Neuron (in vitro differentiated cells): Measurements from ENCODE around the gene LPCAT1.

Source experiments
- H2AFZ ChIP-seq: one replicate; pipeline ENCODE4 v1.6.1; 2013; ENCODE audit warnings: low read depth, mild to moderate bottlenecking, inconsistent platforms, low read length, moderate library complexity
- H3K27me3 ChIP-seq: one replicate; pipeline ENCODE4 v1.6.1; 2013; ENCODE audit warnings: low read length; ENCODE audit not compliant: insufficient read depth
- H3K36me3 ChIP-seq: one replicate; pipeline ENCODE4 v1.6.1; 2013; ENCODE audit warnings: low read length; ENCODE audit not compliant: insufficient read depth
- H3K4me1 ChIP-seq: one replicate; pipeline ENCODE4 v1.6.1; 2013; ENCODE audit warnings: low read length; ENCODE audit not compliant: insufficient read depth
- H3K4me3 ChIP-seq: 2 replicates; pipeline ENCODE4 v1.5.1; 2013; ENCODE audit warnings: mild to moderate bottlenecking, low read length, moderate library complexity
- H3K9me3 ChIP-seq: one replicate; pipeline ENCODE4 v1.6.1; 2013; ENCODE audit warnings: low read length

Gene LPCAT1

DNA sequence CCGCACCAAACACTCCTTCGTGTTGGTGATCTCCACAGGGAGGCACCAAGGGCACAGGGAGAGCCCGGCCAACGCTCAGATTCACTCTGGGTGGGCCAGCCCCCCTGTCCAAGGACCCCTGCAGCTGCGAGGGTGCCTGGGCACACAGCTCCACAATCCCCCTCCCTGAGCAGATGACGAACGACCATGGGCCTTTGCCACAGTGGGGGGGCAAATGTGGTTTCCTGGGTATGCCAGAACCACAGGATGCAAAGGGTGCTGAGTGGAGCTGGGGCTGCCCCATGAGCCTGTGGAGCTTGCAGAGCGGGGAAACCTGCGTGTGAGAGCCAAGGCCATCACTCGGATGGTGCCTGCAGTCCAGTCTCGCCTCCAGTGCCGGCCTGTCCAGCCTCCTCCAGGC lies 31.0 kb downstream of the LPCAT1 start:
- Histone ChIP-seq H3K4me1 (no peaks in the 10 kb centered on the region), H3K4me3 (no peak overlapping the region), H3K36me3 (peaks cover 46% of the 10 kb centered on the region), H3K9me3 (no peaks in the 10 kb centered on the region), H2AFZ (no peak overlapping the region), H3K27me3 (no peaks in the 10 kb centered on the region)

GRCh38 chr5:1490376-1490775 lies 33.4 kb downstream of the LPCAT1 start:
- Histone ChIP-seq H3K4me3 (no peak overlapping the region), H3K4me1 (no peaks in the 10 kb centered on the region), H2AFZ (no peak overlapping the region), H3K27me3 (no peaks in the 10 kb centered on the region), H3K36me3 (peaks cover 65% of the 10 kb centered on the region), H3K9me3 (no peaks in the 10 kb centered on the region)

- H3K27me3 ChIP-seq: no peaks in the 10 kb centered on the region
- H3K4me3 ChIP-seq: no peak overlapping the region
- H3K36me3 ChIP-seq: peaks cover 64% of the 10 kb centered on the region
- H3K4me1 ChIP-seq: no peaks in the 10 kb centered on the region
- no peak overlapping the region for H2AFZ ChIP-seq
- no peaks in the 10 kb centered on the region for H3K9me3 ChIP-seq
Measured at GRCh38 chr5:1489754-1490153, 34.0 kb downstream of the LPCAT1 start.

DNA sequence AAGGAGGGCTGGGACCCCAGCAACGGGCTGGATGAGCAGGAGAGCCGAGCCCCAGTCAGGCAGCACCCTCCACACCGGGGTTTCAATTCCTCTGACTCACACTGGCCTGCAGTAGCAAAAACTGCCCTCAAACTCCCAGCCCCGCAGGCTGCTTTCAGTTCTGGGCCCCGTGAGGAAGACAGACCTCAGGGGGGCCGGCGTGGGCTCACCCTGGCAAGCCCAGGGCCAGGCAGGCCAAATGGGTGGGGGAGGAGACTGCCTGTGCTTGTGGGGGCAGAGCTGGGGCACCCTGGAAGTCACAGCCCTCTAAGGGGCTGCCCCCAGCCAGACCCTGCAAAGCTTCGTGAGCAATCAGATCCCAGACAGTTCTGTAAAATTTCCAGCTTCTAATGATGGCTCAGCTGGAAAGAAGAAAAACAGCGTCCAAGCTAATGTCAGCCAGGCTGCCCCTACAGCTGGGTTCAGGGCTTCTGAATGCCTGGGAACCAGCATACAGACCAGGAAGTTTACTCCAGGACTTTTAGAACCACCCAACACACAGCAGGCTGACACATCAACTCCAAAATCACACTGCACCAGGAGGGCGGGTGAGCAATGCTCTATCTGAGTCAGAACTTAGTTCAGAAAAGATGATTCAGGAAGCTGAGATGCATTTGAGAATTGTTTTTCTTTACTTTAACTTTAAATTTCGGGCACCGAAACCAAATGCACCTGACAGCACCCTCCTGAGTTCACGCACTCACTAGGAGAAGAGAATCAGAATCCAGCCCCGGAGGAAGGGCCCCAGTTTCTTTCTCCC lies 34.7 kb downstream of the LPCAT1 start:
- Histone ChIP-seq H3K4me1 (no peaks in the 10 kb centered on the region), H3K27me3 (no peaks in the 10 kb centered on the region), H3K36me3 (peaks cover 66% of the 10 kb centered on the region)

GRCh38 chr5:1487079-1487764 lies 36.5 kb downstream of the LPCAT1 start:
- H3K9me3 ChIP-seq: no peaks in the 10 kb centered on the region
- peaks cover 54% of the 10 kb centered on the region for H3K36me3 ChIP-seq
- H3K27me3 ChIP-seq: no peaks in the 10 kb centered on the region
- no peaks in the 10 kb centered on the region for H3K4me1 ChIP-seq
- no peak overlapping the region for H2AFZ ChIP-seq
- H3K4me3 ChIP-seq: no peak overlapping the region

More for the DNA sequence above, 34.7 kb downstream of the LPCAT1 start:
- Histone ChIP-seq H2AFZ (no peak overlapping the region), H3K9me3 (no peaks in the 10 kb centered on the region), H3K4me3 (no peak overlapping the region)

GRCh38 chr5:1486271-1486670 lies 37.5 kb downstream of the LPCAT1 start:
- Histone ChIP-seq H3K4me3 (no peak overlapping the region), H3K27me3 (no peaks in the 10 kb centered on the region), H3K4me1 (no peaks in the 10 kb centered on the region), H3K9me3 (no peaks in the 10 kb centered on the region), H3K36me3 (peaks cover 47% of the 10 kb centered on the region), H2AFZ (no peak overlapping the region)

- Histone ChIP-seq H3K27me3 (no peaks in the 10 kb centered on the region), H3K4me1 (no peaks in the 10 kb centered on the region), H3K36me3 (peaks cover 49% of the 10 kb centered on the region), H3K4me3 (no peak overlapping the region), H2AFZ (no peak overlapping the region), H3K9me3 (no peaks in the 10 kb centered on the region)
Measured at GRCh38 chr5:1485579-1486118, 38.1 kb downstream of the LPCAT1 start.

DNA sequence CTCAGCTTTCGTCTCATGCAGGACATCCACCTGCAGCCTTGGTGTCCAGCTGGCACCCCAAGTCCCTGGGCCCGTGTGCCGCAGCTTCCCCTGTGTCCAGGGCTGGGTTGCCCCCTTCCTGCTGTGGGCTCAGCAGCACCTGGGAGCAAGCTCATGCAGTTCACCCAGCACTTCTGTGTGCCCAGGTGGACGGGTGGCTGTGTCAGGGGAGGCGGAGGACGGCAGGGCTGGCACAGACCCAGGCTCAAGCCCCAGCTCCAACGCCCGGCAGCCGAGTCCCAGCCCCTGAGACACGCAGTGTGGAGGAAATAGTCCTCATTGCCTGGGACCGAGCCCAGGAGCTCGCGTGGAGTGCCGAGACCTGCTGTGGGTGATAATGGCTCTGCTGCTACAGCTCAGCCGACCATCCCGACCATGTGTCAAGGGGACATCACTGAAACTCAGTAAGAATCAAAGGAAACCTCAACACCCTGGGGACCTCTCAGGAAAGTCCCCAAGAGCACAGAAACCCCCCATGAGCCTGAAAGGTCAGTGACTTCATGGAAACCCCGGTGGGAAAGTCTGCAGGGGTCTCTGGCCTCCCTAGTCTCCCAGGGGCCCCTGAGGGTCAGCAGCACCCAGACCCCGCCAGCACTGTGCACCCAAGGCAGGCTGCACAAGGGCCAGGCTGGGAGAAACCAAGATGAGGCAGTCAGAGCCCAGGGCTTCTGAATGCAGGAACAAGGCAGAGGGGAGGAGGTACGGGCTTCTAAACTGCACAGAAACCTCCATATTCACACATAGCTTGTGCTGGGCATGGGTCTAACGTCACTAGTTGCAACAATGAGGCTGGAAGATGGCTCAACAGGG lies 38.8 kb downstream of the LPCAT1 start:
- Histone ChIP-seq H3K4me1 (no peaks in the 10 kb centered on the region), H3K36me3 (peaks cover 45% of the 10 kb centered on the region), H3K4me3 (no peak overlapping the region), H3K9me3 (no peaks in the 10 kb centered on the region), H2AFZ (no peak overlapping the region), H3K27me3 (no peaks in the 10 kb centered on the region)

GRCh38 chr5:1483856-1484729 lies 39.7 kb downstream of the LPCAT1 start:
- Histone ChIP-seq H2AFZ (no peak overlapping the region), H3K4me1 (no peaks in the 10 kb centered on the region), H3K9me3 (no peaks in the 10 kb centered on the region), H3K27me3 (no peaks in the 10 kb centered on the region), H3K4me3 (no peak overlapping the region), H3K36me3 (peaks cover 42% of the 10 kb centered on the region)

DNA sequence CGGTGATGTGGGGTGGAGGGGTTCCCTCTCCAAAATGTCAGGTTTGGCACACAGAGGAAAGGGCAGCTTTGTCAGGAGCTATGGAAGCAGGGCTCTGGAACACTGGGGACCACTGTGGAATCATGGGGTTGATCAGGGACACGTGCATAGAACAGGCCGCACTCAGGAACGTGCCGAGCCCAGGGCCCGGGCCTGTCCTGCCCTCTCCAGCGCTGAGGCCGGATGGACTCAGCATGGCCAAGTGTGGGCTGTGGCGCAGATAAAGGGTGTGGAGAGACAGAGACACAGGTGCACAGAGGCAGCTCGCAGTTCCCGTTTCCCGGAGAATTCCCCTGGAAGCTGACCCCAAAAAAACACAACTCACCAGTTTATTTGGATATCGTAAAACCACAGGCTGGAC lies 40.7 kb downstream of the LPCAT1 start:
- Histone ChIP-seq H3K36me3 (peaks cover 34% of the 10 kb centered on the region), H3K27me3 (no peaks in the 10 kb centered on the region)

GRCh38 chr5:1481959-1482331 lies 41.8 kb downstream of the LPCAT1 start:
- Histone ChIP-seq H3K27me3 (no peaks in the 10 kb centered on the region), H3K36me3 (peaks cover 31% of the 10 kb centered on the region), H3K9me3 (no peaks in the 10 kb centered on the region), H3K4me3 (no peak overlapping the region), H2AFZ (no peak overlapping the region), H3K4me1 (no peaks in the 10 kb centered on the region)

More for the DNA sequence above, 40.7 kb downstream of the LPCAT1 start:
- Histone ChIP-seq H3K4me3 (no peak overlapping the region), H3K9me3 (no peaks in the 10 kb centered on the region), H3K4me1 (no peaks in the 10 kb centered on the region), H2AFZ (no peak overlapping the region)

DNA sequence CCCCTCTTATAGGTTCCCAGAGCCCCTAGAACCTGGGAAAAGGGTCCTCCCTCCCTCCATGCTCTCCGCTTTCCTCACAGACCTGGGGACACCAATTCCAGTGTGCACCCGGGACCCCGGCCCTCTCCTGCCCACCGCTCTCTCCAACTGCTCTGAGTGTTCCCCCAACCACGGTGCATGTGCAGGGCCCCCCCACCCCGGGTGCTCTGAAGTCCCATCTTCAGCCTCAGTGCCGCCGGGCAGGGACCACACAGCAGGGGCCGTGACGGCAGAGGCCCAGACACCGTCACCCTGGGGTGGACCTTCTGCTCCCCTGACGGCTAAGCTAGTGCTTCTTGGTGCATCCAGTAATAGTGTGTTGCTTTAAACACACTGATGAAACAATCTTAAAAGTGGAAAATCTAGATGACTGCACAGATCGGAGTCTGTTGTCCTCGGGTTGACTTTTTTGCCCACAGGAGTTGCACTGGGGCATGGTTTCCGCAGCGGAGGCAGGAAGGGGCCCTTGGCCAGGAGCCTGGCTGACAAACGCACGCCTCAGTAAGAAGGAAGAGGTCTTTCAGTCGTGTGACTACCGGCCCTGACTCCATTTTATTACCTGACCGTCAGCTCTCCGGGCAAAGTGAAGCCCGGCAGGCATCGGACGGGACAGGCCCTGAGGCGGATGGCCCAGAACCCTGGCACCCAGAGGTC lies 42.3 kb downstream of the LPCAT1 start:
- no peaks in the 10 kb centered on the region for H3K27me3 ChIP-seq
- H2AFZ ChIP-seq: no peak overlapping the region
- no peaks in the 10 kb centered on the region for H3K9me3 ChIP-seq
- H3K4me3 ChIP-seq: no peak overlapping the region
- no peaks in the 10 kb centered on the region for H3K4me1 ChIP-seq
- peaks cover 31% of the 10 kb centered on the region for H3K36me3 ChIP-seq
